ENCODE results near the gene PLA2G12B. TPM values are rescaled to one million over a fixed set of nuclear protein-coding genes. Genes with fewer than 3 reads are reported as not detected.
A peak's percentile ranks its signal among the peaks of the same experiment; 100 is the strongest.

PLA2G12B gene
- total RNA-seq, 6 experiments from 2014 or later: 28.7 to 59.8 (median 45.5) TPM

- H3K4me1 ChIP-seq: no peaks in the 10 kb centered on the region
- H3K4me3 ChIP-seq: no peak overlapping the region
- DNase-seq: no peak
- TF ChIP-seq CTCF (IDR thresholded peaks at IDR 0.05) (no peak), POLR2A (IDR thresholded peaks at IDR 0.05) (no peak)
- no peak for ATAC-seq
- intact Hi-C loops (cut with DNase I): no loop called here
- no peaks in the 10 kb centered on the region for H3K36me3 ChIP-seq
- no peaks in the 10 kb centered on the region for H3K27me3 ChIP-seq
- 57% methylated on average over 1 of the region's 1 CpG for WGBS (ENCODE audit: insufficient coverage, low coverage, low lambda C conversion rate, missing lambda C conversion rate)
- H3K9me3 ChIP-seq: peaks cover 0 to 16% (median 0%) of the 10 kb centered on the region in 4 donors
- H3K27ac ChIP-seq: no peak overlapping the region
Measured at GRCh38 chr10:72976886-72977285, 22.3 kb upstream of the PLA2G12B start.

GRCh38 chr10:72956001-72956400 lies 1.4 kb upstream of the PLA2G12B start:
- TF ChIP-seq CTCF (IDR thresholded peaks at IDR 0.05): no peak
- no peak for TF ChIP-seq POLR2A (IDR thresholded peaks at IDR 0.05)
- no peak for ATAC-seq
- Histone ChIP-seq H3K27me3 (no peaks in the 10 kb centered on the region), H3K4me3 (no peak overlapping the region), H3K9me3 (no peaks in the 10 kb centered on the region), H3K36me3 (no peaks in the 10 kb centered on the region), H3K4me1 (peaks cover 0 to 20% (median 6%) of the 10 kb centered on the region in 4 donors), H3K27ac (peak overlapping the region in 1 of 3 donors; percentile 96)
- intact Hi-C loops (cut with DNase I): no loop called here
- no peak for DNase-seq

- intact Hi-C loops (cut with DNase I): no loop called here
- Histone ChIP-seq H3K27ac (peak overlapping the region; percentile 86 to 96 (median 96)), H3K36me3 (no peaks in the 10 kb centered on the region), H3K4me1 (peaks cover 0 to 24% (median 7%) of the 10 kb centered on the region in 4 donors), H3K9me3 (no peaks in the 10 kb centered on the region), H3K4me3 (peak overlapping the region; percentile 36 to 70 (median 68)), H3K27me3 (no peaks in the 10 kb centered on the region)
- DNase-seq (no peak), ATAC-seq (peak; percentile 37 to 55 (median 44))
- 45% methylated on average over 6 of the region's 8 CpGs for WGBS (ENCODE audit: insufficient coverage, low coverage, low lambda C conversion rate, missing lambda C conversion rate)
- TF ChIP-seq POLR2A (IDR thresholded peaks at IDR 0.05): no peak
- TF ChIP-seq CTCF (IDR thresholded peaks at IDR 0.05): no peak
Measured at GRCh38 chr10:72954230-72954595, 393 bp downstream of the PLA2G12B start.

- WGBS (ENCODE audit: insufficient coverage, low coverage, low lambda C conversion rate, missing lambda C conversion rate): 33% methylated on average over 6 of the region's 8 CpGs
- Histone ChIP-seq H3K27ac (peak overlapping the region; percentile 86 to 96 (median 96)), H3K36me3 (no peaks in the 10 kb centered on the region), H3K4me1 (peaks cover 0 to 24% (median 7%) of the 10 kb centered on the region in 4 donors), H3K27me3 (no peaks in the 10 kb centered on the region), H3K4me3 (peak overlapping the region; percentile 36 to 70 (median 68)), H3K9me3 (no peaks in the 10 kb centered on the region)
- peak; percentile 49 to 65 (median 62) for ATAC-seq
- intact Hi-C loops (cut with DNase I): no loop called here
- peak; percentile 57 to 77 (median 74) for DNase-seq
- TF ChIP-seq CTCF (IDR thresholded peaks at IDR 0.05): no peak
- no peak for TF ChIP-seq POLR2A (IDR thresholded peaks at IDR 0.05)
Measured at GRCh38 chr10:72953687-72954086, 919 bp downstream of the PLA2G12B start.
